ENCODE measurements around the gene SERPINB3.
"Not testable (repeated sequence)": the region's sequence is repeated elsewhere in the genome, so short reads cannot be mapped to it uniquely, and the experiment has no call there.

The SERPINB3 gene

DNA sequence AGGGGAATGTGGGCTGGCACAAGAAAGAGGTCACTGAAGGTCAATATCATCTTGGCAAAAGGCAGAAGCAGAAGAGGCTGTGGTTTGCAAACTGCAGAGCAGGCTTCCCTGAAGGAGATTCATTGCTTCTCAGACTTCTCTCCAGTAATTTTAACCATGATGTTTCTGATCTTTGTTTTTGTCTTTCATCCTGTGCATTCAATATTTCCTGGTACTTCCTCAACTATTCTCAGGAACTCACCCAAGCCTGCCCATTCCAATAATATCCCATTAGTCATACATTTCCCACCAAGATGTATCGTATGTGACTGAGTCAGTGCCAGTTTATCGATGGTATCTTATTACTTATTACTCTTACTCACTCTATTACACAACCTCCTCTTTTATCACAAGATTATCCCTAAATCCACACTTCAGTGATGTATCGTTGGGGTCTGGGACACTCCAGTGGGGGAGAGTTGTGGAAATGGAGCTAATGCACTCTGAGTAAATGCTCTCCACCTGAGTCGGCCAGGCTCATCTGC, 20.5 kb downstream of the SERPINB3 start:
- not testable (repeated sequence) for H3K4me2 ChIP-seq; H4K20me1 ChIP-seq (ENCODE audit: insufficient read depth); H2AFZ ChIP-seq (ENCODE audit: low read depth); H3K4me3 ChIP-seq (IDR thresholded peaks at IDR 0.05; ENCODE audit: insufficient read depth, low read depth, low read length); H3K36me3 ChIP-seq (ENCODE audit: insufficient read depth); H3K4me1 ChIP-seq (ENCODE audit: low read depth, poor library complexity, severe bottlenecking); H3K9ac ChIP-seq; H3K79me2 ChIP-seq (ENCODE audit: insufficient read depth, low read depth); H3K27ac ChIP-seq; H3K27me3 ChIP-seq (ENCODE audit: insufficient read depth, low read depth)

DNA sequence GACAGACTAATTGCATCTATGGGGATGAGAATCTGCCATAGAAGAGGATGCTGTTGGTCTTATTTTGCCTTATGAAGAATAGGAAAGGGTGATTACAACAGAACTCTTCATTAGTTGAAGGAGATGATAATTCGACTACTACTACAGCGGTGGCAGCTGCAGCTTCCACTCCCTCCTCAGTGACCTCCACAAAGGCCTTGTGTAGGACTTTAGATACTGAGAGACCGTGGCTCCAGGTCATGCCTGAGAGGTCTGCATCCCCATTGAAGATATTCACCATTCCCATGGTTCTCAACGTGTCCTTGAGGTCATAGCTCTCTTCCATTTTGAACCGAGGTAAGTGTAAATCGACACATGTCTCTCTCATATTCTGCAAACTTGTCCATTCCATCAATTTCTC, 24.0 kb downstream of the SERPINB3 start:
- no peak for TF ChIP-seq CTCF (conservative IDR thresholded peaks at IDR 0.05; ENCODE audit: low read depth, low read length)
- Histone ChIP-seq H3K36me3 (ENCODE audit: insufficient read depth) (no peaks in the 10 kb centered on the region), H3K4me2 (no peak overlapping the region), H3K27ac (no peak overlapping the region), H3K79me2 (ENCODE audit: insufficient read depth, low read depth) (no peaks in the 10 kb centered on the region), H3K27me3 (ENCODE audit: insufficient read depth, low read depth) (no peaks in the 10 kb centered on the region), H3K9ac (no peak overlapping the region), H3K4me3 (IDR thresholded peaks at IDR 0.05; ENCODE audit: insufficient read depth, low read depth, low read length) (no peak overlapping the region), H3K4me1 (ENCODE audit: low read depth, poor library complexity, severe bottlenecking) (no peaks in the 10 kb centered on the region), H2AFZ (ENCODE audit: low read depth) (no peak overlapping the region), H4K20me1 (ENCODE audit: insufficient read depth) (no peaks in the 10 kb centered on the region)

DNA sequence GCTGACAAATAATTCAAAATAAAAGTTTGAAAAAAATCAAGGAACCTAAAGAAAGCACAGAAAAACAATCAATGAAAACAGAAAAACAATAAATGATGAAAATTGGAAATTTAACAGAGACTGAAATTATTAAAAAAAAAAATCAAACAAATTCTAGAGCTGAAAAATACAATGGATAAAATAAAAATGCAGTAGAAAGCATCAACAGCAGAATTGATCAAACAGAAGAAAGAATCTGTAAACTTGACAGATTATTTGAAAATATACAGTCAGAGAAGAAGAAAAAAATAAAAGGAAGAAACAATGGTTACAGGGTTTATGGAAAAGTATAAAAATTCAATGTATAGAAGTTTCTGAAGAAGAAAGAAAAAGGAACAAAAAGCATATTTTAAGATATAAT, 33.9 kb downstream of the SERPINB3 start:
- no peaks in the 10 kb centered on the region for H4K20me1 ChIP-seq (ENCODE audit: insufficient read depth)
- no peaks in the 10 kb centered on the region for H3K27me3 ChIP-seq (ENCODE audit: insufficient read depth, low read depth)
- no peak for TF ChIP-seq CTCF (conservative IDR thresholded peaks at IDR 0.05; ENCODE audit: low read depth, low read length)
- H2AFZ ChIP-seq (ENCODE audit: low read depth): no peak overlapping the region
- no peak overlapping the region for H3K4me3 ChIP-seq (IDR thresholded peaks at IDR 0.05; ENCODE audit: insufficient read depth, low read depth, low read length)
- no peak overlapping the region for H3K27ac ChIP-seq
- no peaks in the 10 kb centered on the region for H3K79me2 ChIP-seq (ENCODE audit: insufficient read depth, low read depth)
- H3K4me2 ChIP-seq: no peak overlapping the region
- H3K4me1 ChIP-seq (ENCODE audit: low read depth, poor library complexity, severe bottlenecking): no peaks in the 10 kb centered on the region
- H3K36me3 ChIP-seq (ENCODE audit: insufficient read depth): no peaks in the 10 kb centered on the region
- no peak overlapping the region for H3K9ac ChIP-seq

GRCh38 chr18:63626431-63626830, 35.3 kb downstream of the SERPINB3 start:
- no peak overlapping the region for H3K9ac ChIP-seq
- no peak for TF ChIP-seq CTCF (conservative IDR thresholded peaks at IDR 0.05; ENCODE audit: low read depth, low read length)
- H3K4me1 ChIP-seq (ENCODE audit: low read depth, poor library complexity, severe bottlenecking): no peaks in the 10 kb centered on the region
- H3K79me2 ChIP-seq (ENCODE audit: insufficient read depth, low read depth): no peaks in the 10 kb centered on the region
- H3K27me3 ChIP-seq (ENCODE audit: insufficient read depth, low read depth): no peaks in the 10 kb centered on the region
- no peak overlapping the region for H2AFZ ChIP-seq (ENCODE audit: low read depth)
- H3K4me2 ChIP-seq: no peak overlapping the region
- no peak overlapping the region for H3K27ac ChIP-seq
- no peaks in the 10 kb centered on the region for H3K36me3 ChIP-seq (ENCODE audit: insufficient read depth)
- H4K20me1 ChIP-seq (ENCODE audit: insufficient read depth): no peaks in the 10 kb centered on the region
- H3K4me3 ChIP-seq (IDR thresholded peaks at IDR 0.05; ENCODE audit: insufficient read depth, low read depth, low read length): no peak overlapping the region

- Histone ChIP-seq H3K36me3 (ENCODE audit: insufficient read depth) (no peaks in the 10 kb centered on the region), H3K27me3 (ENCODE audit: insufficient read depth, low read depth) (no peaks in the 10 kb centered on the region), H3K4me3 (IDR thresholded peaks at IDR 0.05; ENCODE audit: insufficient read depth, low read depth, low read length) (no peak overlapping the region), H4K20me1 (ENCODE audit: insufficient read depth) (no peaks in the 10 kb centered on the region), H3K4me2 (no peak overlapping the region), H3K4me1 (ENCODE audit: low read depth, poor library complexity, severe bottlenecking) (no peaks in the 10 kb centered on the region), H3K27ac (no peak overlapping the region), H3K9ac (no peak overlapping the region), H3K79me2 (ENCODE audit: insufficient read depth, low read depth) (no peaks in the 10 kb centered on the region), H2AFZ (ENCODE audit: low read depth) (no peak overlapping the region)
- TF ChIP-seq CTCF (conservative IDR thresholded peaks at IDR 0.05; ENCODE audit: low read depth, low read length): no peak
These were observed 36.8 kb downstream of the SERPINB3 start for GRCh38 chr18:63624863-63625262.

Data from KMS-11 (cell line).